ENCODE results near the gene TRMT2A.

Gene TRMT2A

DNA sequence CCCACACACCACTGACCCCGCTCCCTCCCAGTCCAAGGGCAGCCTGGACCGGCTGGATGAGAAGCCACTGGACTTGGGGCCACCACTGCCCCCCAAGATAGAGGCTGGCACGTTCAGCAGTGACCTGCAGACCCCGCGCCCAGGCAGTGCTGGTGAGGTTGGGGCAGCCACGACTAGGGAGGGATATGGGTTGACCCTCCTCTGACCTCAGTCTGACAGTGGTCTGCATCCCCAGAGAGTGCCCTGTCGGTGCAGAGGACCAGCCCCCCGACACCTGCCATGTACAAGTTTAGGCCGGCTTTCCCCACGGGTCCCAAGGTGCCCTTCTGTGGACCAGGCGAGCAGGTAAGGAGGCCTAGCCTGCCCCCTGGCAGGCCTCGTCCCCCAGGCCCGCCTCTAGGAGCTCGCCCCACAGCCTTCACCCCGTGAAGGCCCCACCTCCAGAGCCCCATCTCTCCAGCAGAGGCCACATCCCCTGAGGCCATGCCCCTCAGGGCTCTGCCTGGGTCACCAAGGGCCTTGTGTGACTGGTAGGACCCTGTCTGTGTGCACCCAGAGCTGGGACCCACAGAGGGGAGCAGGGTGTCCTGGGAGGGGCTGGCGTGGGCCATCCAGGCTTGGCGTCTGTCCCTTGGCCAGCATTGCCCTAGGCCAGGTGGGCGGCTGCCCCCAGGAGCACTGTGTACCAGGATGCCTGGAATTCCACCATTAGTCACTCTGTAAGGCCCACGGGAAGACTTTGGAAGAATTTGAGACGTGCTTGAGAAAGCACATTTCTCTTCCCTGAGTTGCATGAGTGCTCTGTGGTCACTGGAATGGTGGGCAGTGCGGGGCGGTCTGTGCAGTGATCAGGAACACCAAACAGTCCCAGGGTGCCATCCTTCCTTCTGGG lies 24.4 kb upstream of the TRMT2A start:
- TF ChIP-seq, protein P1, sequence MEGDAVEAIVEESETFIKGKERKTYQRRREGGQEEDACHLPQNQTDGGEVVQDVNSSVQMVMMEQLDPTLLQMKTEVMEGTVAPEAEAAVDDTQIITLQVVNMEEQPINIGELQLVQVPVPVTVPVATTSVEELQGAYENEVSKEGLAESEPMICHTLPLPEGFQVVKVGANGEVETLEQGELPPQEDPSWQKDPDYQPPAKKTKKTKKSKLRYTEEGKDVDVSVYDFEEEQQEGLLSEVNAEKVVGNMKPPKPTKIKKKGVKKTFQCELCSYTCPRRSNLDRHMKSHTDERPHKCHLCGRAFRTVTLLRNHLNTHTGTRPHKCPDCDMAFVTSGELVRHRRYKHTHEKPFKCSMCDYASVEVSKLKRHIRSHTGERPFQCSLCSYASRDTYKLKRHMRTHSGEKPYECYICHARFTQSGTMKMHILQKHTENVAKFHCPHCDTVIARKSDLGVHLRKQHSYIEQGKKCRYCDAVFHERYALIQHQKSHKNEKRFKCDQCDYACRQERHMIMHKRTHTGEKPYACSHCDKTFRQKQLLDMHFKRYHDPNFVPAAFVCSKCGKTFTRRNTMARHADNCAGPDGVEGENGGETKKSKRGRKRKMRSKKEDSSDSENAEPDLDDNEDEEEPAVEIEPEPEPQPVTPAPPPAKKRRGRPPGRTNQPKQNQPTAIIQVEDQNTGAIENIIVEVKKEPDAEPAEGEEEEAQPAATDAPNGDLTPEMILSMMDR (IDR thresholded peaks at IDR 0.05) = no peak
- no peak overlapping the region for H3K4me3 ChIP-seq (ENCODE audit: low read depth, low read length)

GRCh38 chr22:20140521-20140964 lies 23.5 kb upstream of the TRMT2A start:
- Histone ChIP-seq H2AFZ (no peak overlapping the region), H3K36me3 (ENCODE audit: control insufficient read depth, insufficient read depth, low read length) (no peaks in the 10 kb centered on the region), H3K9me3 (ENCODE audit: control insufficient read depth, low read length) (no peaks in the 10 kb centered on the region), H3K4me3 (ENCODE audit: low read depth, low read length) (no peak overlapping the region), H3K27ac (no peak overlapping the region), H3K4me2 (ENCODE audit: low read length) (no peak overlapping the region), H3K4me1 (no peaks in the 10 kb centered on the region), H3K79me2 (no peaks in the 10 kb centered on the region), H3K27me3 (ENCODE audit: control insufficient read depth, insufficient read depth, low read length) (no peaks in the 10 kb centered on the region), H3K9ac (no peak overlapping the region)
- TF ChIP-seq, protein P1 (IDR thresholded peaks at IDR 0.05) = no peak

More for the DNA sequence above, 24.4 kb upstream of the TRMT2A start:
- no peaks in the 10 kb centered on the region for H3K79me2 ChIP-seq
- H3K4me1 ChIP-seq = no peaks in the 10 kb centered on the region
- no peak overlapping the region for H2AFZ ChIP-seq
- H3K9me3 ChIP-seq (ENCODE audit: control insufficient read depth, low read length) = no peaks in the 10 kb centered on the region
- H3K36me3 ChIP-seq (ENCODE audit: control insufficient read depth, insufficient read depth, low read length) = no peaks in the 10 kb centered on the region
- H3K27me3 ChIP-seq (ENCODE audit: control insufficient read depth, insufficient read depth, low read length) = no peaks in the 10 kb centered on the region
- H3K9ac ChIP-seq = no peak overlapping the region
- H3K4me2 ChIP-seq (ENCODE audit: low read length) = no peak overlapping the region
- no peak overlapping the region for H3K27ac ChIP-seq

- Histone ChIP-seq H3K9ac (no peak overlapping the region), H3K27me3 (ENCODE audit: control insufficient read depth, insufficient read depth, low read length) (no peaks in the 10 kb centered on the region), H3K27ac (no peak overlapping the region), H3K4me3 (ENCODE audit: low read depth, low read length) (no peak overlapping the region), H3K9me3 (ENCODE audit: control insufficient read depth, low read length) (no peaks in the 10 kb centered on the region), H2AFZ (no peak overlapping the region), H3K4me2 (ENCODE audit: low read length) (no peak overlapping the region), H3K79me2 (no peaks in the 10 kb centered on the region), H3K4me1 (no peaks in the 10 kb centered on the region), H3K36me3 (ENCODE audit: control insufficient read depth, insufficient read depth, low read length) (no peaks in the 10 kb centered on the region)
- TF ChIP-seq, protein P1 (IDR thresholded peaks at IDR 0.05) = no peak
These were observed 23.1 kb upstream of the TRMT2A start for GRCh38 chr22:20140107-20140445.

- TF ChIP-seq, protein P1 (IDR thresholded peaks at IDR 0.05) = no peak
- Histone ChIP-seq H3K27me3 (ENCODE audit: control insufficient read depth, insufficient read depth, low read length) (no peaks in the 10 kb centered on the region), H3K36me3 (ENCODE audit: control insufficient read depth, insufficient read depth, low read length) (no peaks in the 10 kb centered on the region)
These were observed 22.5 kb upstream of the TRMT2A start for GRCh38 chr22:20139391-20140106.

More at GRCh38 chr22:20139391-20140106, 22.5 kb upstream of the TRMT2A start:
- H3K9me3 ChIP-seq (ENCODE audit: control insufficient read depth, low read length) = no peaks in the 10 kb centered on the region
- no peaks in the 10 kb centered on the region for H3K79me2 ChIP-seq
- no peak overlapping the region for H2AFZ ChIP-seq
- H3K27ac ChIP-seq = no peak overlapping the region
- H3K9ac ChIP-seq = no peak overlapping the region
- H3K4me1 ChIP-seq = no peaks in the 10 kb centered on the region
- H3K4me2 ChIP-seq (ENCODE audit: low read length) = no peak overlapping the region
- no peak overlapping the region for H3K4me3 ChIP-seq (ENCODE audit: low read depth, low read length)

Measured in parathyroid adenoma (tissue), 2 donors.